GM13976 (cell line): ENCODE results near the gene BICRA.

Experiments used
- DNase-seq: peaks from one replicate; pipeline ENCODE4 v3.0.0; 2012; ENCODE audit warnings: low spot score
- CTCF ChIP-seq: IDR thresholded peaks from 2 replicates; pipeline ENCODE4 v1.5.1; 2012; ENCODE audit warnings: borderline replicate concordance, mild to moderate bottlenecking; ENCODE audit not compliant: insufficient read depth; ENCODE audit errors: extremely low read depth, missing control alignments, control extremely low read depth
- in situ Hi-C: fragments of 300-500 bp; cut with MboI; formaldehyde crosslinking; loops from one replicate; pipeline ENCODE4 v1.12.0; 2022; ENCODE audit warnings: low sequenced_read_pairs, mixed read lengths, inconsistent platforms; ENCODE audit not compliant: unreplicated experiment

Gene BICRA

GRCh38 chr19:47700934-47701716, 92.2 kb downstream of the BICRA start:
- no peak for TF ChIP-seq CTCF
- in situ Hi-C loops, result loop anchor here (5.0 to 10.0 kb wide), 2 partner anchors 264 to 406 kb away; no protein-coding TSS in a partner anchor
- DNase-seq, result no peak

GRCh38 chr19:47701717-47702552, 93.0 kb downstream of the BICRA start:
- in situ Hi-C loops, result loop anchor here (5.0 to 10.0 kb wide), 2 partner anchors 265 to 407 kb away; no protein-coding TSS in a partner anchor
- no peak for DNase-seq
- no peak for TF ChIP-seq CTCF

GRCh38 chr19:47702671-47703070, 93.7 kb downstream of the BICRA start:
- in situ Hi-C loops, result loop anchor here (5.0 to 10.0 kb wide), 2 partner anchors 265 to 408 kb away; no protein-coding TSS in a partner anchor
- DNase-seq, result no peak
- TF ChIP-seq CTCF, result no peak

GRCh38 chr19:47703301-47703700, 94.4 kb downstream of the BICRA start:
- in situ Hi-C loops, result loop anchor here (5.0 to 10.0 kb wide), 2 partner anchors 266 to 408 kb away; no protein-coding TSS in a partner anchor
- no peak for DNase-seq
- TF ChIP-seq CTCF, result no peak

GRCh38 chr19:47704024-47704423, 95.1 kb downstream of the BICRA start:
- TF ChIP-seq CTCF, result no peak
- DNase-seq, result no peak
- in situ Hi-C loops, result loop anchor here (5.0 to 10.0 kb wide), 2 partner anchors 267 to 409 kb away; no protein-coding TSS in a partner anchor

- in situ Hi-C loops, result loop anchor here (5.0 to 10.0 kb wide), 2 partner anchors 267 to 410 kb away; no protein-coding TSS in a partner anchor
- no peak for DNase-seq
- no peak for TF ChIP-seq CTCF
Observed at GRCh38 chr19:47704656-47705055, 95.7 kb downstream of the BICRA start.
